IPS-11a (cell line): ENCODE measurements around the gene TM2D3.

Source experiments
- H3K4me3 ChIP-seq: one replicate; pipeline ENCODE4 v1.5.1; 2013; ENCODE audit warnings: low read depth, low read length, control low read depth

The TM2D3 gene

DNA sequence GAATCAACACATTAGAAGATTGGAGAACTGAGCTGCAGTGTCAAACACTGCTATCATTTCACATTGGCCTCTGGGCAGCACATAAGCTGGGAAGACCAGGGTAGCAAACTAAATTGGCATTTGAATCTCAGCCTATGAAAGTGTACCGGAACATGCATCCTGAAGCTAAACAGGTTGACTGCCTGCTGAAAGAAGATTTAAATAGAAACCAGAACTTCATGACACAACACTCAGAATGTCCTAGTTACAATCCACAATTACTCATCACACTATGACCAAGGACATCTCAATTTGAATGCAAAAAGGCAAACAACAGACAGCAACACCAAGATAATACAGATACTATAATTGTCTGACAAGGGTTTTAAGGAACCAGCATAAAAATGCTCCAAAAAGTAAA lies 26.2 kb downstream of the TM2D3 start:
- no peak overlapping the region for H3K4me3 ChIP-seq

DNA sequence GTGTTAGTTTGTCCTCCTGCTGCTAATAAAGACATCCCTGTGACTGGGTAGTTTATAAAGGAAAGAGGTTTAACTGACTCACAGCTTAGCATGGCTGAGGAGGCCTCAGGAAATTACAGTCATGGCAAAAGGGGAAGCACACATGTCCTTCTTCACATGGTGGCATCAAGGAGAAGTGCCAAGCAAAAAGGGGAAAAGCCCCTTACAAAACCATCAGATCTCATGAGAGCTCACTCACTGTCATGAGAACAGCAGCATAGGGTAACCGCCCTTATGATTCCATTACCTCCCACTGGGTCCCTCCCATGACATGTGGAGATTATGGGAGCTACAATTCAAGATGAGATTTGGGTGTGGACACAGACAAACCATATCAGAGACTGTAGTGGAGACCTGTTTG lies 27.0 kb downstream of the TM2D3 start:
- no peak overlapping the region for H3K4me3 ChIP-seq

DNA sequence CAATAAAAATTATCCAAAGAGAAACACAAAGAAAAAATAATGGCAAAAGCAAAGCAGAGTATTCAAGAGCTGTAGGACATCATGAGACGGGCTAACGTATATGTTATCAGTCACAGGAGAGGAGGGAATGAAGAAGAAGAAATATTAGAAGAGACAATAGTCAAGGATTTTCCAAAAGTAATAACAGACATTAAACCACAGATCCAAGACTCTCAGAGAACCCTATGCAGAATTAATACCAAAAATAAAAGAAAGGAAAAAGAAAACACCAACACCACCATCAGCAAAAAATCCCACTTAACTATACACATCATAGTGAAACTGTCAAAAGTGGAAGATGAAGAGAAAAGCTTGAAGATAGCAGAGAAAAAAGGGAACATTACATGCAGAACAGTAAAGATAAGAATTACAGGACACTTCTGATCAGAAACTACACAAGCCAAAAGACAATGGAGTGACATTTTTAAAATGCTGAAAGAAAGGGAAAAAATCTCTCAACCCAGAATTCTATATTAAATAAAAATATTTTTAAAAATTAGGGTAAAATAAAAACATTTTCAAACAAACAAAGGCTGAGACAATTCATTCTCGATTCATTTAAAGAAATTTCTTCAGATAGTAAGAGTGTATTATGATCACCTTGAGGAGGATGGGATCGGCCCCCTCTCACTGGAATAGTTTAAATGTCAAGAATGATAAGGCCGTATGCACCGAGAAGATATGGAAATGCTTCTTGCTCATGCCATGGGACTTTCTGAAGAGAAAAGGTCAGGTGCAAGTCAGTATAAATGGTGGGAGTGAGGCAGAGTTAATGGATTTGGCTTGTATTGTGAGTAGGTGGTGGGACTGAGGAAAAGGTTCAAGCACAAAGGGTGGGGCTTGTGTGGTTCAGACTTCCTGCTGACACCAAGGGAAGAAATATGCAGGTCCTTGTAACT lies 28.5 kb downstream of the TM2D3 start:
- no peak overlapping the region for H3K4me3 ChIP-seq

DNA sequence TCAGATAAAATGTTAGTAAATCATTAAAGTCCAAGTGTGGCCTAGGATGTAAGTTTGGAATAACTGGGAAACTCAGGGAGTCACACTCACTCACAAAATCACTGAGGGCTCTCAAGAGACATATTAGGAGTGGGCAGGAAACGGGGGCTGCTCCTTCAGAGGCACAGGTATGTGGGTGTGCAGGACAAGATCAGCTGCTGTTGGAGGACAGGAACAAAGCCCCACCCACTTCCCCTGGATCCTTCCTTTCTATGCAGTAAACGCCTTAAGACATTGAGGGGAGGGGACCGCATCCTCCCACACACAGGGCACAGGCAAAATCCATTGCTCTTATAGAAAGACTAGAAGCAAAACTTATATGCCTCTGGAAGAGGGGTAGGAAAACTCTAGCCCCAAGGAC lies 30.2 kb downstream of the TM2D3 start:
- H3K4me3 ChIP-seq = no peak overlapping the region

DNA sequence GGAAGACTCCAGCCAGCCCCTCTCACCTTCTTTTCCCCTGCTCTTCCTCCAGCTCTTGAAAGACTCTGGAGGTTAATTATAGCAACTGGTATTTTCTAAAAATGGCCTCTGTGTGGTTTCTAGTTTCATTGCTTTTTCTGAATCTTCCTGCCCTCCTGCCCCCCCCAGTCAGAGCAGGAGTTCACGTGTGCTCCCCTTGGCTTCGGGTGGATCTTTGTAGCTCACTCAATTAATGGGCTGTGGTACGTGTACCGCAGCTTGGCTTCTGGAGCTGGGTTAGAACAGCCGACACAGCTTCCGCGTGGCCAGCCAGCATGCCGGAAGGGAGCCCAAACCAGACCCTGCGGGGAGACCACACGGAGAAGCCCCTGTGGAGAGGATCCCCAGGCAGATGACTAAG lies 31.5 kb downstream of the TM2D3 start:
- no peak overlapping the region for H3K4me3 ChIP-seq

DNA sequence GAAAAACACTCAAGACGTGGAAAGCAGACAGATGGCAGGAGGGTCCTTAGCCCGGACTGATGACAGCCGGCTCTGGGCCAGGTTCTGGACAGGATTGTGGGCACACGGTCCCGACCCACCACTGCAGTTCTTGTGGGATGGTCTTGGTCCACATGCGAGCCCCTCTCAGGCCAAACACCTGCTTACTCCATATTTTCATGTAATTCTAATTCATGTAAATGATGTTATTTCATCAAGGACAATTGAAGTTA lies 32.6 kb downstream of the TM2D3 start:
- H3K4me3 ChIP-seq = no peak overlapping the region

DNA sequence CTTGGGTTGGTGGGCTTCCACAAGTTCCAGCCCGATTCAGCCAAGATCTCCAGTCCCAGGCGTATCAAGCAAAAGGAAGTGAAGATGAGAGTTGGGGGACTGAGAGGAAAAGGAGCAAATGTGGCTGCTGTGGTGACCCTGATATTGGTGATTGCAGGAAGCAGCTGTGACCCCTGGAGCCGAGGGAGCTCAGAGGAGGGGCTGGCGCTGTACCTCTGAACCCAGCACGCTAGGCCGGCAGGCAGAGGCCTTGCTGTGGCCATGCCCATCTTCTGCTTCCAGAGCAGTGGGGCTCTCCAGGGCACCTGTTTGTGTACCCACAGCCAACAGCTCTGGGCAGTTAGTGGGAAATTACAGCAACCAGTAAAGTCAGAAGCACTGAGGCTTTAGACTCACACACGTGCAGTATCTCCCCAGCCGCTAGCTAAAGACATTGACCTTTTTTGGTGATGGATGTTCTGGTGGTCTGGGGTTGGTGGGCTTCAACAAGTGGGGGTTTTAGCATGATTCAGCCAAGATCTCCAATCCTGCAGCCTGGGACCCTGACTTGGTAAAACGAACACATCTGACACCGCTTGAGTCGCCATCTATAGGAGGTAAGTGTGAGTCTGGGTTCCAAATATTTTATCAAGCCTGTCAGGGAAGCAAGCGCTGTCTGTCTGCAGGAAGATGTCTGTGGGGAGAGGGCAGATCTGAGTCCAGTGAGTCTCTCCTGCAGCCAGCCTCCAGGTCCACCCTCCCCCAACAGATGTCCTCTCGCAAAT lies 33.1 kb downstream of the TM2D3 start:
- H3K4me3 ChIP-seq = no peak overlapping the region

DNA sequence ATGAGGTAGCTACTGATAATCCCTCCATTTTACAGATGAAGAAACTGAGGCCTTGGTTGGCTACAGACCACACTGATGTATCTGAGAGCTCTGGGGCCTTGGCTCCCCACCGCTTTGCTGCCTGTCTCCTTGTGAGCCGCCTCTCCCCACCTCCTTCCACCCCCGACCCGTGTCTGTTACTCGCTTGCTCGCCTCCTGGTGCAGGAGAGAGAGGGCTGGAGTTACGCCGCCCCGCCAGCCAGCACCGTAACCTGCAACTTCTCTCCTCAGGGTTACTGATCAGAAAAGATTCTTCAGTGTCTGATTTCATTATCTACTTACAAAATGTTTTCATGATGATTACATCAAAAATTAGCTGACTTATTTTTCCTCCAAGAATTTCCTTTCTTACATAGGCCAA lies 34.1 kb downstream of the TM2D3 start:
- no peak overlapping the region for H3K4me3 ChIP-seq

DNA sequence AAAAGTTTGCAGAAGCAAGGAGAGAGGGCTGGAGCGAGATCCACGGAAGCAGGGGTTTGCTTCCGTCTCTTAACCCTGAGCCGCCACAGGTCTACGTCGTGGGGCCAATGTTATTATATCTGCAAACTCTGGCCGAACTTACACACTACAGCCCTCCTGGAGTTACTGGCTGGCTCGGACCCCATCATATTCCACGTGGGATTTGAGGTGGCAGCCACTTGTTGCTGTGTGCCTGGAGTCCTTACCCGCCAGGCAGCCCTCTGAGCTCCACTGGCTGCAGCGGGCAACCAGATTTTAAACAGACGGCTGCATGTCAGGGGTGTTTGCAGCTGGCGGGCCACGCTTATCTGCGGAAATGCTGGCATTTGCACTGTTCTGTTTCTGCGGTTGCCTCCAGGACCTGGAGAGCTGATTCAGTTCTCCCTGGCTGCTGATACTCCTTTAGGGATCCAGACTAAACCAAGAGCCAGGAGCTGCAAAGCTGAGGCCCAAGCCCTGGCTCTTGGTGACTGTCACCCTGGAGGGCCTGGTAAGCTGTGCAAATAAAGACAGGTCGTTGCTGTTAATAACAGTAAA lies 34.7 kb downstream of the TM2D3 start:
- no peak overlapping the region for H3K4me3 ChIP-seq

DNA sequence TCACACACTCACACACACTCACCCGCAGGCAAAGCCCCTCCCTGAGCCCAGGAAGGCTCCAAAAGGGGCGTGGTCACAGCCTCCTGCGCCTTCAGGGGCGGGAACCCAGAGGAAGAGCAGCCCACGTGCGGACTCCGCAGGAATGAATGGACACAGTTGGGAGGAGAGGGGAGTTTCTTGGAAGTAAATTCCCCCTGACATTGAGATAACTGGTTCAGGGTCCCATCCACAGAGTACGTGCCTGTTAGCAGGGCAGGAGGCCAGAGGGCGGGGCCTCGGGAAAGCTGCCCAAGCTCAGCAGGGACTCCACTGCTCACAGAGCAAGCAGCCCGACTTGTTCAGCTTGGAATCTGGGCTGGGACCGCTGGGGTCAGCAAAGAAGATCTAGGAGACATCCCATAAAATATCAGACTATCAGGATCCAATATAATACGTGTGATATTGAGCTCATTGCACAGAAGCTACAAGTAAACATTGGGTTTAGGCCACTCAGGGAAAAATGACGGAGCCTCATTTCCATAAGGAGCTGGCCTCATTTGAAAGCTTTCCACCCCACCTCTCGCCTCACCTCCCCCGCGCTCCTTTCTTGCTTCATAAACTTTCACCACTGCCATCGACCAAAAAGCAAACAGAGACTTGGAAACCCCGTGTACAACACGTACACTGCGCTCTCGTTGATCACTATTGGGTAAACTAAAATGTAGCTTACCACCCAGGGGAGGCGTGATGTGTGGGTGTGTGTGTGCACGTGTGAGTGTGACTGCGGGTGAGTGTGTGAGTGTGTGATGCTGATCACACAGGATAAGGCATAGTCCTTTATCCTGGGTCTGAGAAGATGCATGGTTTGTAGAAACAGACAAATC lies 36.0 kb downstream of the TM2D3 start:
- H3K4me3 ChIP-seq = peak overlapping the region; percentile 13

DNA sequence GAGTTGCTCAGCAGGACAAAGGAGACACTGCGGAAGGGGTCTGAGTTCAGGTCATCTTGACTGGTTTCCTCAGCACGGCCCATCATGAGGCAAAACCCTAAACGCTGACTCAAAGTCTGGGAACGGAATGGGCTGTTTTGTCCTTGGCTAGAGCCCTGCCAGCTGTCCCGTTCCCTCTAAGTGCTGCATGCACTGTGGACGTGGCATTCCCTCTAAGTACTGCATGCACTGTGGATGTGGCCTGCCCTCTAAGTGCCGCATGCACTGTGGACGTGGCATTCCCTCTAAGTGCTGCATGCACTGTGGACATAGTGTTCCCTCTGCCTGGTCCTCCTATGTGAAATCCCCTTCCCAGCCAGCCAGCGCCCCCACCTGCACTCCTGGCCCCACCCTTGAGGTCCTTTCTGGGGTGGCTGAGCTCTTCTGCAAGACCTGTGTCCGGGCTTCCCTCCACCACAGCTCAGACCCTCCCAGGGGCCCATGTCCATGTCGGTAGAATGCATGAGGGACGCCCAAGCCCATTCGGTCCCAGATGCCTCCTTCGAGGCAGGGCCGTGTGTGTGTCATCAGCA lies 36.7 kb downstream of the TM2D3 start:
- H3K4me3 ChIP-seq = no peak overlapping the region

DNA sequence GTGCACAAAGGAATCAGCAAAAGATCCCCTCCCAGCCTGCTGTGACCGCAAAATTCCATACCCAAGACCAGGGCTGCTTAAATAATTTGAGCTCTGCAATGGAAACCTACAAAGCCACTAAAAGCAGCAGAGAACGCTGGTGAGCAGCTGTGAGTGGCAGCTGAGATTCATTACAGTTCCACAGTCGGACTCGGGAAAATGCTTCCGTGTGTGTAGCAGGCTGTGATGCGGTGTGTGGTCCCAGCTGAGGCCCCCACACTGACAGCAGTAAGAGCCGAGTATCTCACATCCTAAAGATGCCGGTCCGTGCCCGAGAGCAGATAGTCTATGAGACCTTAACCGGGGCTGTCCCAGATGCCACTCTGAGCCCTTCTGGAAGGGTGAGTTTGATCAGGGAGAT lies 37.4 kb downstream of the TM2D3 start:
- H3K4me3 ChIP-seq = no peak overlapping the region

DNA sequence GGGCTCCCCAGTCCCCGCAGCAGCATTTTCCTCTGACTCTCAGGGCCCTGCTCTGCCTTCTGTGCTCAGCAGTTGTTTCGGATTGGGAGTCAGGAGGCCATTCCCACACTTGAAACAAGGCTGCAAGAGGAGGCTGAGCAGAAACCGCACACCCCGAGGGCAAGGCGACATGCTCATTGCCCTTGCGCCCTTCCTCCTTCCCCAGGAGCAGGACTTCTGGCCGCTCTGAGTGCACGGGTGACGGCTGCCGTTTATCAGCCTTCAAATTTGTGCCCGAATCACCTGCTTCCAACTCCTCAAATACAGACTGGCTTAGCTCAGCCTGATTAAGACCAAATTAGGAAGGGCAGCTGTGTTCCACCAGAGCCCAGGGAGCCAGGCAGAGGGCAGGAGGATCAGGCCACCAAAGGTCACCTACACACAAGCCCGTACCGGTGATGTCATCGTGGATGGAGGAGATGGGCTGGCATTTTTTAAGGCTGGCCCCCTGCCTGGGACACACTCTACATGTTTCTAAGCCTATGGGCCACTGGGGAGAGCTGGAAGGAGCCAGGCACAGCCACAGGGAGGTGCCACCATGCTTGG lies 38.1 kb downstream of the TM2D3 start:
- no peak overlapping the region for H3K4me3 ChIP-seq

DNA sequence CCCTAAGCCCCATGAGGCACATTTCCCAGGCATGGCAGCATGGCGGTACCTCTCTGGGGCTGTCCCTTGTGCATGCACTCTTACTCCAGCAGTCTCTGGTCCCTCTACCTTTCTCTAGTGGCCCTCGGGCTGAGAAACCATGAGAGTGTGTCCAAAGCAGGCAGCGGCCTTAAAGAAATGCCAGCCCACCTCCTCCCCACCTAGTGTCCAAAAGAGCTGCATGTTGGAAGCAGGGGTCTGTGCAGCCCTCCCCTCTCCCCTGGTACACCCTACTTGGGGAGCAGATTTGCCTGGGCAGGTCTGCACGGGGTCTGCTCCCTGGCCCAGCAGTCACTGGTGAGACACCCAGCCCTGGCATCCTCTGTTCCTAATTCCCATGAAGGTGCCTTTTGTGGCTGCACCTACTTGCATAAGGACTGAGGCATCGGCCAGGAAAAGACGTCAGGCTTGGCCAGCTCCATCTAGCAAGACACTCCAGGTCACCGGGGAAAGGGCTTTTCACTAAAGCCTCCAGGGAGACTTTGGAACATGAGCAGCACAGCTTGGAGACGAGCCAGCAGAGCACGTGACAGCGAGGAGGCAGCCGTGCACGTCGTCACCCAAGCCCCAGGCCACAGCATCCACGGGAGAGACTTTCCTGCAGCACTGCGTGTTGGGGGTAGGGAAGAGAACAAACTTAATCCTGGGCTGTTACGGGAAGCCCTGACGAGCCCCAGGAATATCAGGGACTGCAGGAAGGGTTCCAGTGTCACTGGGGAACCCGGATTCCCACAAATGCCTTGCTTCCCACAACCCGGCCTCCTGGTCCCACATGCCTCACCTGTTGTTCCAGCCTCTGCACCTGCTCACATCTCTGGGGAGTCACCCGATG lies 38.8 kb downstream of the TM2D3 start:
- no peak overlapping the region for H3K4me3 ChIP-seq

DNA sequence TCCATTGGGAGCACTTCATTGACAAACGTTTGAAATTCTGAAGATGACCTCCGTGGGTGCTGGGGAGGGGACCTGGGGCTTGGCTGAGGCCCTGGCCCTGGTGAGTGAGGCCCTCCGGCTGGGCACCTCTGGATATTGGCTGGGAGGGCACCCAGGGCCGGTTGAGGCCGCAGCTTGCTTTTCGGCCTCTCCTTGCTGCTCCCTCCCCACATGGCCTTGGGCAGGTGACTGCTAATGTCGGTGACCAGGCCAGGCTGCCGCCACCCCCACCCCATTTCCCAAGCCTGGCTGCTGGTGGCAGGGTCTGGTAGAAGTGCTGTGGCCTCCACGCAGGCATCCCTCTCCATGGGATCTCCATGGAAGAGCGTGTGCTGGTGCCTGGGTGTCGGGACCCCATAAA lies 39.5 kb downstream of the TM2D3 start:
- H3K4me3 ChIP-seq = no peak overlapping the region

DNA sequence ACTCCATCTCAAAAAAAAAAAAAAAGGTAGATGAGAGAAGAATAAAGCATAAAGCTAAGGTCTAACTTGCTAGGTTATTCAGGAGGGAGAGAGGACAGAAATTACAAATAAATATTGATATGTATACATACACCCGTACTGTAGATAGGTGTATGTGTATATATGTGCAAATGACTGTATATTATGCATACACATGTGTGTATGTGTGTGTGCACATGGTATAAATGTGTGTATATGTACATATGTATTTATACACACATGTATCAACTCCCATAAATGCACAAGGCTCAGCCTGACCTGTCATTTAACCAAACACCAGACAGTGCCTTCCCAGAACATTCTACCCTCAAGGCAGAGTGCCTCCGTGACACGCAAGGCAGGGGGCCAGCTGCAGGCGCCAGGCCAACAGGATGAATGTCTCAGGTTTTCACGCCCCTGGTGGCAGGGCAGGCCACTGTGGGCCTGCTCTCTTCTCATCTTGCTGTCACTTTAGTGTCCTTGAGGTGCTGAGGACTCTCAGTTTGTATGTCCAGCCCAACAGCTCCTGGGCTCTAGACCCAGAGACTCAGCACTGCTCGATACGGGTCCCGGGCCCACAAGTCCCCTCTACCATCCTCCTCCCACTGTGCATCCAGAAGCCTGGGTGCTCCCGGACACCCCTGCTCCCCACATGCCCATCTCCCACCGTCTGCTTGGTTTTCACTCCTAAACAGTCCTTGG lies 40.4 kb downstream of the TM2D3 start:
- H3K4me3 ChIP-seq = no peak overlapping the region

DNA sequence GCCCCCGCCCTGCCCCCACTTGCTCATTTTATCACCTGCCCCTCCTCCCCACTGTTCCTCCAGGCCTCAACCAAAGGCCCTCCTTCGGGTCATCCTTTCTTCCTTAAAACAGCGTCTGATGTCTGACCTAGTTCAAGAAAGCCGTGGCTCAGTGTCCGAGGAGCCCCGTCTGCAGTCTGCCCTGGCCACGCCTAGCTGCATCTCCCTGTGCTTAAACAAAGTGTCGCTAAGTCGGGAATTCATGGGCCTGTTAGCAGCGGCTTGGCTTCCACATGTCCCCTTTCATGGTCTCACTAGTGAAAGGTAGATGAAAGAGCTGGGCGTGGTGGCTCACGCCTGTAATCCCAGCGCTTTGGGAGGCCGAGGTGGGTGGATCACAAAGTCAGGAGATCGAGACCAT lies 41.2 kb downstream of the TM2D3 start:
- H3K4me3 ChIP-seq = no peak overlapping the region

DNA sequence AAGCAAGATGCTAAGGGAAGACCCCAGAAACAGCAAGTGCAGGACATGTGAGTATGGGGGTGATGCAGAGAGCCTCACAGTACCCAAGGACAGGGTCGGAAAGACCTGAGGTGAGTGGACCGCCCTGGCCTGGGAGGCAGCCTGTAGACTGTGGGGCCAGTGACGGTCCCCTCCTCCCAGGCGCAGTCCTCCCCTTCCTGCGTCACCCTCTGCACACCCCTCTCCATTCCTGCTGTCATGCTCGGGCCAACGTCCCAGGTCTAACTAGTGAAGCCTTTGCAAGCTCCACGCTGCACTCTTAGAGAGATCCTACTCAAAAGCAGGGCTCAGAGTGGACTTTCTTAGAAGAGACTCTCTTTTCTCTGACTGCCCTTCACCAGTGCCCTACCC lies 41.6 kb downstream of the TM2D3 start:
- H3K4me3 ChIP-seq = no peak overlapping the region
